SK-N-SH (cell line): ENCODE results near the gene AATF. TPM values are rescaled to one million over a fixed set of nuclear protein-coding genes. Genes with fewer than 3 reads are reported as not detected.

Experiments used
- CTCF ChIA-PET: fragments of 300-600, 350-600 bp; formaldehyde crosslinking; extraction: SDS; loops from one replicate; lab custom pipeline; 2021; lab: Yijun Ruan, JAX
- POLR2A ChIA-PET: fragments of 350-600 bp; sonication (Branson Sonifier 250); formaldehyde crosslinking; extraction: SDS; loops from one replicate; lab custom pipeline; 2020; ENCODE audit warnings: antibody characterized with exemption, inconsistent platforms; lab: Yijun Ruan, JAX
- DNase-seq: peaks from one replicate; pipeline ENCODE4 v3.0.0; 2012
- H2AFZ ChIP-seq: fragments of 200-600 bp; sonication (generic); 2 replicates; pipeline ENCODE4 v1.8.1; 2016; ENCODE audit warnings: antibody characterized with exemption, mild to moderate bottlenecking, low read depth
- H3F3A ChIP-seq: fragments of 200-600 bp; sonication (generic); replicated peaks from 2 replicates; pipeline ENCODE3; 2016; ENCODE audit warnings: antibody characterized with exemption, mild to moderate bottlenecking; ENCODE audit not compliant: insufficient read depth
- H3K27ac ChIP-seq, 2 experiments: fragments of 200-500 bp in 1 of 2; fragments of 200-600 bp in 1 of 2; sonication (Bioruptor generic) in 1 of 2; sonication (generic), shearing (Covaris generic) in 1 of 2; 2 replicates each; pipeline versions ENCODE4 v1.5.1 to v1.6.1; 2014 to 2016; ENCODE audit warnings: low read depth in 2 of 2, inconsistent platforms in 1 of 2, low read length in 1 of 2, mild to moderate bottlenecking in 1 of 2, mixed read lengths in 1 of 2
- H3K27me3 ChIP-seq: fragments of 200-600 bp; sonication (generic), shearing (Covaris generic); 2 replicates; pipeline ENCODE4 v1.6.1; 2016; ENCODE audit warnings: mixed run types; ENCODE audit not compliant: insufficient read depth
- H3K36me3 ChIP-seq, 2 experiments: fragments of 200-500 bp in 1 of 2; fragments of 200-600 bp in 1 of 2; sonication (Bioruptor generic) in 1 of 2; sonication (generic) in 1 of 2; replicated peaks in 1 of 2; 2 replicates each; pipeline versions ENCODE3 to v1.5.1; 2014 to 2016; ENCODE audit warnings: low read length in 1 of 2, mild to moderate bottlenecking in 1 of 2; ENCODE audit not compliant: insufficient read depth in 2 of 2, control insufficient read depth in 1 of 2
- H3K4me1 ChIP-seq, 2 experiments: fragments of 200-500 bp in 1 of 2; fragments of 200-600 bp in 1 of 2; sonication (Bioruptor generic) in 1 of 2; sonication (generic), shearing (Covaris generic) in 1 of 2; 2 replicates each; pipeline versions ENCODE4 v1.5.1 to v1.6.1; 2014 to 2016; ENCODE audit warnings: low read depth in 1 of 2, low read length in 1 of 2, mixed run types in 1 of 2; ENCODE audit not compliant: insufficient read depth in 2 of 2, control insufficient read depth in 1 of 2
- H3K4me2 ChIP-seq: fragments of 200-600 bp; sonication (generic), shearing (Covaris generic); 2 replicates; pipeline ENCODE4 v1.6.1; 2017; ENCODE audit warnings: mixed run types
- H3K4me3 ChIP-seq, 2 experiments: fragments of 200-500 bp in 1 of 2; fragments of 200-600 bp in 1 of 2; sonication (Bioruptor generic) in 1 of 2; sonication (generic), shearing (Covaris generic) in 1 of 2; 2 replicates each; pipeline versions ENCODE4 v1.5.1 to v1.8.1; 2014 to 2016; ENCODE audit warnings: low read depth in 2 of 2, inconsistent platforms in 1 of 2, low read length in 1 of 2, mild to moderate bottlenecking in 1 of 2, mixed read lengths in 1 of 2, moderate library complexity in 1 of 2
- H3K79me2 ChIP-seq: fragments of 200-600 bp; sonication (generic); 2 replicates; pipeline ENCODE4 v1.8.1; 2017; ENCODE audit warnings: mild to moderate bottlenecking; ENCODE audit not compliant: insufficient read depth
- H3K9ac ChIP-seq: fragments of 200-600 bp; sonication (generic); 2 replicates; pipeline ENCODE4 v1.6.1; 2017; ENCODE audit warnings: mixed run types
- H3K9me2 ChIP-seq: fragments of 200-600 bp; sonication (generic); 2 replicates; pipeline ENCODE4 v1.6.1; 2017; ENCODE audit warnings: mixed run types
- H3K9me3 ChIP-seq: fragments of 200-600 bp; sonication (generic); 2 replicates; pipeline ENCODE4 v1.6.1; 2017; ENCODE audit warnings: mixed run types, mild to moderate bottlenecking, moderate library complexity
- H4K20me1 ChIP-seq: fragments of 200-600 bp; sonication (generic); 2 replicates; pipeline ENCODE4 v1.6.1; 2017; ENCODE audit warnings: mild to moderate bottlenecking, mixed run types; ENCODE audit not compliant: insufficient read depth
- ELF1 ChIP-seq: IDR thresholded peaks from 2 replicates; pipeline ENCODE4 v1.4.0; 2012
- EP300 ChIP-seq, 2 experiments: IDR thresholded peaks; 2 replicates each; pipeline versions ENCODE4 v1.4.0 to v1.6.1; 2012; ENCODE audit warnings: borderline replicate concordance in 1 of 2, low read depth in 1 of 2, low read length in 1 of 2
- FOXM1 ChIP-seq: IDR thresholded peaks from 2 replicates; pipeline ENCODE4 v1.4.0; 2012; ENCODE audit warnings: low read depth, mild to moderate bottlenecking
- GABPA ChIP-seq: IDR thresholded peaks from 2 replicates; pipeline ENCODE4 v1.4.0; 2012; ENCODE audit warnings: low read depth, mild to moderate bottlenecking
- GATA2 ChIP-seq: sonication (generic); formaldehyde crosslinking; IDR thresholded peaks from 2 replicates; pipeline ENCODE4 v1.5.0; 2020; ENCODE audit warnings: mild to moderate bottlenecking, missing genetic modification reagents
- JUND ChIP-seq: IDR thresholded peaks from 2 replicates; pipeline ENCODE4 v1.4.0; 2012
- MEF2A ChIP-seq: IDR thresholded peaks from 2 replicates; pipeline ENCODE4 v1.4.0; 2012; ENCODE audit warnings: low read depth, borderline replicate concordance
- MXI1 ChIP-seq: IDR thresholded peaks from 2 replicates; pipeline ENCODE4 v1.6.1; 2012; ENCODE audit warnings: mild to moderate bottlenecking, low read depth, low read length, improper control_type of control experiment
- NFIC ChIP-seq: IDR thresholded peaks from 2 replicates; pipeline ENCODE4 v1.4.0; 2012; ENCODE audit warnings: borderline replicate concordance
- NRF1 ChIP-seq: IDR thresholded peaks from 2 replicates; pipeline ENCODE4 v1.6.1; 2012; ENCODE audit warnings: low read depth, mild to moderate bottlenecking, low read length
- PBX3 ChIP-seq: IDR thresholded peaks from 2 replicates; pipeline ENCODE4; 2012
- RAD21 ChIP-seq: IDR thresholded peaks from 2 replicates; pipeline ENCODE4 v1.6.1; 2012; ENCODE audit warnings: mild to moderate bottlenecking, low read length
- RCOR1 ChIP-seq: fragments of 150-350 bp; IDR thresholded peaks from 2 replicates; pipeline ENCODE4 v1.6.1; 2017; ENCODE audit warnings: antibody characterized with exemption, low read length
- RFX5 ChIP-seq: IDR thresholded peaks from 2 replicates; pipeline ENCODE4 v1.6.1; 2012; ENCODE audit warnings: mild to moderate bottlenecking, improper control_type of control experiment, low read length
- SMC3 ChIP-seq: IDR thresholded peaks from 2 replicates; pipeline ENCODE4 v1.6.1; 2012; ENCODE audit warnings: low read depth, low read length, improper control_type of control experiment
- TAF1 ChIP-seq: IDR thresholded peaks from 2 replicates; pipeline ENCODE4 v1.6.1; 2012; ENCODE audit warnings: low read depth, mild to moderate bottlenecking, low read length, moderate library complexity, borderline replicate concordance
- YY1 ChIP-seq: IDR thresholded peaks from 2 replicates; pipeline ENCODE4 v1.4.0; 2012; ENCODE audit warnings: low read depth, mild to moderate bottlenecking
- WGBS: methylation state at CpG from one replicate; pipeline ENCODE4 v1.1.6; 2017; ENCODE audit warnings: low lambda C conversion rate; 5-methylcytosine and 5-hydroxymethylcytosine counted together
- polyA plus RNA-seq, 3 experiments: library from polyadenylated mRNA; depleted of rRNA; stranded (reverse); fragments of >200 nt; gene quantifications; 2 replicates each; pipeline ENCODE4 v1.2.3, GENCODE V29; 2012
- TF ChIP-seq, protein P1 (sequence below): fragments of 200-600 bp; sonication (generic); IDR thresholded peaks from 2 replicates; pipeline ENCODE4 v1.6.1; 2017; ENCODE audit warnings: antibody characterized with exemption, mild to moderate bottlenecking, moderate library complexity

Gene AATF
- polyA plus RNA-seq, 1 of the 3 experiments (the other 2 are of a cell fraction), result 18.8 TPM

- no peak for DNase-seq
- H3K4me3 ChIP-seq, result no peak overlapping the region
- H4K20me1 ChIP-seq, result 0 out of 2 replicates have a peak, but pooled peaks cover 2% of the 10 kb centered on the region
- H3K9ac ChIP-seq, result no peak overlapping the region
- no peaks in the 10 kb centered on the region for H3K9me2 ChIP-seq
- H3F3A ChIP-seq, result no peaks in the 10 kb centered on the region
- TF ChIP-seq GATA2 (CRISPR knock-in tag) (no peak), TAF1 (no peak), GABPA (no peak), PBX3 (no peak), FOXM1 (no peak), RAD21 (no peak), JUND (no peak), ELF1 (no peak), MEF2A (no peak), SMC3 (no peak), NRF1 (no peak), NFIC (no peak), EP300 (IDR thresholded peaks at IDR 0.05; ENCODE audit: borderline replicate concordance in 1 of 2, low read depth in 1 of 2, low read length in 1 of 2) (no peak), RFX5 (no peak), MXI1 (no peak), RCOR1 (no peak), YY1 (no peak)
- TF ChIP-seq, protein P1, sequence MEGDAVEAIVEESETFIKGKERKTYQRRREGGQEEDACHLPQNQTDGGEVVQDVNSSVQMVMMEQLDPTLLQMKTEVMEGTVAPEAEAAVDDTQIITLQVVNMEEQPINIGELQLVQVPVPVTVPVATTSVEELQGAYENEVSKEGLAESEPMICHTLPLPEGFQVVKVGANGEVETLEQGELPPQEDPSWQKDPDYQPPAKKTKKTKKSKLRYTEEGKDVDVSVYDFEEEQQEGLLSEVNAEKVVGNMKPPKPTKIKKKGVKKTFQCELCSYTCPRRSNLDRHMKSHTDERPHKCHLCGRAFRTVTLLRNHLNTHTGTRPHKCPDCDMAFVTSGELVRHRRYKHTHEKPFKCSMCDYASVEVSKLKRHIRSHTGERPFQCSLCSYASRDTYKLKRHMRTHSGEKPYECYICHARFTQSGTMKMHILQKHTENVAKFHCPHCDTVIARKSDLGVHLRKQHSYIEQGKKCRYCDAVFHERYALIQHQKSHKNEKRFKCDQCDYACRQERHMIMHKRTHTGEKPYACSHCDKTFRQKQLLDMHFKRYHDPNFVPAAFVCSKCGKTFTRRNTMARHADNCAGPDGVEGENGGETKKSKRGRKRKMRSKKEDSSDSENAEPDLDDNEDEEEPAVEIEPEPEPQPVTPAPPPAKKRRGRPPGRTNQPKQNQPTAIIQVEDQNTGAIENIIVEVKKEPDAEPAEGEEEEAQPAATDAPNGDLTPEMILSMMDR, result no peak
- TF ChIP-seq, all 33 proteins: peak for 0
- Histone ChIP-seq H3K36me3 (no peaks in the 10 kb centered on the region), H3K4me1 (no peaks in the 10 kb centered on the region; a peak in 1 of 4 replicates), H3K9me3 (no peaks in the 10 kb centered on the region), H3K27ac (no peak overlapping the region), H3K27me3 (peaks cover 45% of the 10 kb centered on the region), H3K79me2 (no peaks in the 10 kb centered on the region), H3K4me2 (no peak overlapping the region), H2AFZ (no peak overlapping the region)
- WGBS, result 60% methylated on average over 2 of the region's 2 CpGs
- POLR2A ChIA-PET, result no interaction called here
- CTCF ChIA-PET, result no interaction called here
These were observed 22.1 kb upstream of the AATF start for GRCh38 chr17:36926701-36927100.
